GM21390 (cell line): ENCODE results near the gene MYL6.
"Not testable (repeated sequence)": the region's sequence is repeated elsewhere in the genome, so short reads cannot be mapped to it uniquely, and the experiment has no call there.

Source experiments
- ATAC-seq: cut with Tn5 transposase; IDR thresholded peaks from one replicate; pipeline ENCODE4 v1.9.1; 2021; ENCODE audit not compliant: unreplicated experiment

The MYL6 gene

GRCh38 chr12:56189099-56189917, 31.1 kb downstream of the MYL6 start, which contains the start of gene SMARCC2:
SMARCC2 (minus strand) TSS chr12:56189483; CDS start chr12:56189461, 22 bp downstream.
- peak; percentile 71 for ATAC-seq

GRCh38 chr12:56189918-56190694, 31.9 kb downstream of the MYL6 start:
- peak; percentile 27 for ATAC-seq

- no peak for ATAC-seq
Observed at GRCh38 chr12:56190695-56191155, 32.6 kb downstream of the MYL6 start.

DNA sequence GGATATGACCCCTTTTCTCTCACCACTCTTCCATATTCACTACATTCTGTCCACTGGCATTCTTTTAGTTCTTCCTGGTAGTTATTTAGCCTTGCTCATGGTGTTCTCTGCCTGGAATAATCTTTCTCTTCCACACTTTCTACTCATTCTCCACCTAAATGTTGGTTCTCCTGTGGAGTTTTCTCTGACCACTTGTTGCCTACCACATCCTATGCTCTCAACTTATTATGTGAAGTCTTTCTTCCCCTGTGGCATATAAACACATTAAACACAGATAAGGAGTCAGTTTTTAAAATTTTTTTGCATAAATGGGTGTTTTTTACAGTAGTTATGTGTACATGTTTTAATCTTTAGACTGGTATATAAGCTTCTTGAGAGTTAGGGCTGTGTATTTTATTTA, 34.4 kb downstream of the MYL6 start:
- no peak for ATAC-seq

DNA sequence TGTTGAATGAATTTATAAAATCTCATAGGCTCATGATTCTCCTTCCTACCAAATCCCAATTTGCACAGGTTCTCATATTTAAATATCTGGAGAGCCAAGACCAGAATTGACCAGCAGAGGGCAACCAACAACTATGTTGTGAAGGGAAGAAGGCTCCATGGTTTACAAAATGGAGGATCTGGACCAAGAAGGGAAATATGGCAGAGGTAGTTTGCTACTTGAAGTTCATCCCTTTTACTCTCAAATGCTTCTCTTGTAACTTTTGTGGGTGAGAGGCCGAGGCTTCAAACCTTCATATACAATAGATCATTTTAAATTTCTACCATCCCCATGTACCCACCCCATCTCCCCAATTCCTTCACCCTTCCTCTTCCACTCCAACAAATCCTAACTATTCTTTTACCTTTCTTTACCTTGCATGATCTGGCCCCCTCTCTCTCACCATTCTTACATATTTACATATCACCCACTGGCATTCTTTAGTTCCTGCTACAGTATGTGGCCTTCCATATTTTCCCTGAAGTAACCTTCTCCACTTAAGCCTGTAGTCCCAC, 34.9 kb downstream of the MYL6 start:
- ATAC-seq = no peak

- ATAC-seq = not testable (repeated sequence)
Observed at GRCh38 chr12:56196818-56197550, 38.8 kb downstream of the MYL6 start.

- no peak for ATAC-seq
Observed at GRCh38 chr12:56197921-56198635, 39.9 kb downstream of the MYL6 start.

DNA sequence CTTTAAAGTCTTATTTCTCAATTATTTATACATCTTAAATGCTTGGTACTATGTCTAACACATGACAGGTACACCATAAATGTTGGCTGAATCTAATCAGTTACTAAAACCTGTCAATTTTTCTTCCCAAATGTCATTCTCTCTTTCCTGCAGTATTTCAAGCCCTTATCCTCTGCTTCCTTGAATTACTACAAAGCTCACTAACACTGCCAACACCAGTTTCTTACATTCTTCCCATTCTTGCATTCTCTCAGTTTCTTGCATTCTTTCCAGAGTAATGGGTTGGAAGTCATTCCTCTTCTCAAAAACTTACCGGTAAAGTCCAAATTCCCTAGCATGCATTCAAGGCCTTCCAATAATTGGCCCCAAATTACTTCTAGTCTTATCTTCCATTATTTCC, 40.7 kb downstream of the MYL6 start:
- no peak for ATAC-seq

- ATAC-seq = no peak
Observed at GRCh38 chr12:56202366-56202765, 44.2 kb downstream of the MYL6 start.

- no peak for ATAC-seq
Observed at GRCh38 chr12:56202838-56203237, 44.7 kb downstream of the MYL6 start.

- no peak for ATAC-seq
Observed at GRCh38 chr12:56204275-56204674, 46.1 kb downstream of the MYL6 start.

GRCh38 chr12:56205445-56205844, 47.3 kb downstream of the MYL6 start:
- ATAC-seq = no peak

GRCh38 chr12:56206452-56207166, 48.5 kb downstream of the MYL6 start:
- no peak for ATAC-seq

- ATAC-seq = no peak
Observed at GRCh38 chr12:56208006-56208405, 49.8 kb downstream of the MYL6 start.
